Large intestine (tissue), 3 donors: ENCODE measurements around the gene GNG11. TPM values are rescaled to one million over a fixed set of nuclear protein-coding genes. Genes with fewer than 3 reads are reported as not detected.
"Not testable (repeated sequence)": the region's sequence is repeated elsewhere in the genome, so short reads cannot be mapped to it uniquely, and the experiment has no call there.

Experiments used
- DNase-seq, 2 donors: peaks; one replicate each; pipeline versions ENCODE4 v3.0.0 to v3.0.0-alpha.2; 2013
- H3K27ac ChIP-seq: one replicate; pipeline ENCODE4 v1.5.1; 2013; ENCODE audit warnings: low read length
- H3K27me3 ChIP-seq: 2 replicates; pipeline ENCODE4 v1.6.1; 2013; ENCODE audit warnings: low read length; ENCODE audit not compliant: control insufficient read depth, insufficient read depth
- H3K36me3 ChIP-seq: 2 replicates; pipeline ENCODE4 v1.6.1; 2013; ENCODE audit warnings: low read length; ENCODE audit not compliant: control insufficient read depth, insufficient read depth
- H3K4me1 ChIP-seq: one replicate; pipeline ENCODE4 v1.6.1; 2013; ENCODE audit warnings: low read length; ENCODE audit not compliant: control insufficient read depth, insufficient read depth
- H3K4me3 ChIP-seq: one replicate; pipeline ENCODE4 v1.5.1; 2013; ENCODE audit warnings: low read length
- H3K9me3 ChIP-seq: one replicate; pipeline ENCODE4 v1.6.1; 2013; ENCODE audit warnings: mild to moderate bottlenecking, low read depth, low read length, moderate library complexity; ENCODE audit not compliant: control insufficient read depth
- WGBS: methylation state at CpG from one replicate; pipeline ENCODE4 v1.1.5; 2013; ENCODE audit warnings: low lambda C conversion rate; ENCODE audit not compliant: insufficient coverage; 5-methylcytosine and 5-hydroxymethylcytosine counted together
- polyA plus RNA-seq: library from polyadenylated mRNA; unstranded; fragments of 120-200 nt; gene quantifications from one replicate; pipeline ENCODE4 v1.2.1, GENCODE V29; 2013

The GNG11 gene
- polyA plus RNA-seq, 1 donor, result 16.4 TPM

- Histone ChIP-seq H3K27me3 (peaks cover 3% of the 10 kb centered on the region), H3K9me3 (no peaks in the 10 kb centered on the region), H3K4me1 (no peaks in the 10 kb centered on the region), H3K4me3 (no peak overlapping the region), H3K27ac (no peak overlapping the region), H3K36me3 (no peaks in the 10 kb centered on the region)
- DNase-seq, result no peak
- WGBS, result no CpG with 5 or more reads among the region's 3 CpGs
Observed at GRCh38 chr7:93910076-93910994, 11.2 kb upstream of the GNG11 start.

GRCh38 chr7:93911242-93911641, 10.3 kb upstream of the GNG11 start:
- not testable (repeated sequence) for H3K27ac ChIP-seq, H3K4me3 ChIP-seq, H3K27me3 ChIP-seq, H3K4me1 ChIP-seq, H3K36me3 ChIP-seq, H3K9me3 ChIP-seq, DNase-seq
- no CpG with 5 or more reads among the region's 3 CpGs for WGBS

- not testable (repeated sequence) for H3K36me3 ChIP-seq, H3K27me3 ChIP-seq, H3K4me1 ChIP-seq, H3K4me3 ChIP-seq, DNase-seq, H3K9me3 ChIP-seq, H3K27ac ChIP-seq
Observed at GRCh38 chr7:93911661-93912060, 9.9 kb upstream of the GNG11 start.

- peaks cover 3% of the 10 kb centered on the region for H3K27me3 ChIP-seq
- H3K36me3 ChIP-seq, result no peaks in the 10 kb centered on the region
- no peak overlapping the region for H3K4me3 ChIP-seq
- H3K4me1 ChIP-seq, result no peaks in the 10 kb centered on the region
- H3K27ac ChIP-seq, result no peak overlapping the region
- H3K9me3 ChIP-seq, result no peaks in the 10 kb centered on the region
- DNase-seq, result no peak
Observed at GRCh38 chr7:93913197-93913596, 8.3 kb upstream of the GNG11 start.

- peaks cover 3% of the 10 kb centered on the region for H3K27me3 ChIP-seq
- WGBS, result 70% methylated on average over 1 of the region's 7 CpGs
- no peak overlapping the region for H3K27ac ChIP-seq
- H3K9me3 ChIP-seq, result no peaks in the 10 kb centered on the region
- H3K4me1 ChIP-seq, result no peaks in the 10 kb centered on the region
- H3K4me3 ChIP-seq, result no peak overlapping the region
- no peak for DNase-seq
- H3K36me3 ChIP-seq, result no peaks in the 10 kb centered on the region
Observed at GRCh38 chr7:93914581-93915066, 6.9 kb upstream of the GNG11 start.

GRCh38 chr7:93915206-93915842, 6.2 kb upstream of the GNG11 start:
- not testable (repeated sequence) for H3K9me3 ChIP-seq, DNase-seq, H3K27me3 ChIP-seq, H3K36me3 ChIP-seq, H3K27ac ChIP-seq, H3K4me1 ChIP-seq, H3K4me3 ChIP-seq
- no CpG with 5 or more reads among the region's 3 CpGs for WGBS

- not testable (repeated sequence) for H3K9me3 ChIP-seq, DNase-seq, H3K27me3 ChIP-seq, H3K27ac ChIP-seq, H3K36me3 ChIP-seq, H3K4me1 ChIP-seq, H3K4me3 ChIP-seq
Observed at GRCh38 chr7:93915888-93916287, 5.6 kb upstream of the GNG11 start.

GRCh38 chr7:93916315-93916714, 5.2 kb upstream of the GNG11 start:
- not testable (repeated sequence) for H3K27ac ChIP-seq, H3K4me1 ChIP-seq, DNase-seq, H3K36me3 ChIP-seq, H3K4me3 ChIP-seq, H3K27me3 ChIP-seq, H3K9me3 ChIP-seq
- WGBS, result 100% methylated on average over 1 of the region's 4 CpGs

- H3K9me3 ChIP-seq, result no peaks in the 10 kb centered on the region
- 56% methylated on average over 4 of the region's 6 CpGs for WGBS
- no peaks in the 10 kb centered on the region for H3K4me1 ChIP-seq
- H3K4me3 ChIP-seq, result no peak overlapping the region
- peaks cover 3% of the 10 kb centered on the region for H3K27me3 ChIP-seq
- DNase-seq, result no peak
- H3K27ac ChIP-seq, result no peak overlapping the region
- no peaks in the 10 kb centered on the region for H3K36me3 ChIP-seq
Observed at GRCh38 chr7:93920496-93921182, 896 bp upstream of the GNG11 start.

- 85% methylated on average over 4 of the region's 8 CpGs for WGBS
- H3K4me3 ChIP-seq, result peak overlapping the region; percentile 54
Observed at GRCh38 chr7:93921186-93921585, 349 bp upstream of the GNG11 start.

More at GRCh38 chr7:93921186-93921585, 349 bp upstream of the GNG11 start:
- peak overlapping the region; percentile 58 for H3K27ac ChIP-seq
- no peaks in the 10 kb centered on the region for H3K36me3 ChIP-seq
- H3K9me3 ChIP-seq, result no peaks in the 10 kb centered on the region
- peaks cover 3% of the 10 kb centered on the region for H3K27me3 ChIP-seq
- H3K4me1 ChIP-seq, result no peaks in the 10 kb centered on the region
- DNase-seq, result no peak
